Left lung (tissue), 10 donors: ENCODE data around the gene PNPLA7. TPM values are rescaled to one million over a fixed set of nuclear protein-coding genes. Genes with fewer than 3 reads are reported as not detected.
"Not testable (repeated sequence)": the region's sequence is repeated elsewhere in the genome, so short reads cannot be mapped to it uniquely, and the experiment has no call there.

Source experiments
- ATAC-seq: fragments of 200-7000 bp; cut with Tn5 transposase; one replicate; pipeline ENCODE4 v1.9.1; 2020; ENCODE audit warnings: moderate library complexity
- DNase-seq, 4 donors: peaks; one replicate each; pipeline ENCODE4 v3.0.0-alpha.2; 2013 to 2020
- H3K27ac ChIP-seq, 2 donors: fragments of 200-600 bp; sonication (generic) in 1 of 2; one replicate each; pipeline versions ENCODE4 v1.5.0 to v1.8.0; 2020 to 2021
- H3K27me3 ChIP-seq, 2 donors: fragments of 200-600 bp; sonication (generic) in 1 of 2; one replicate each; pipeline versions ENCODE4 v1.5.0 to v1.8.0; 2020 to 2021
- H3K36me3 ChIP-seq, 2 donors: fragments of 200-600 bp; sonication (generic) in 1 of 2; one replicate each; pipeline versions ENCODE4 v1.5.0 to v1.8.0; 2020 to 2021
- H3K4me1 ChIP-seq, 2 donors: fragments of 200-600 bp; one replicate each; pipeline ENCODE4 v1.8.0; 2021
- H3K4me3 ChIP-seq, 2 donors: fragments of 200-600 bp; sonication (generic) in 1 of 2; one replicate each; pipeline versions ENCODE4 v1.5.0 to v1.8.0; 2020 to 2021; ENCODE audit warnings: mild to moderate bottlenecking in 1 of 2
- H3K9me3 ChIP-seq, 2 donors: fragments of 200-600 bp; sonication (generic) in 1 of 2; one replicate each; pipeline versions ENCODE4 v1.5.0 to v1.8.0; 2020 to 2021
- CTCF ChIP-seq, 2 donors: fragments of 200-600 bp; sonication (generic) in 1 of 2; IDR thresholded peaks; one replicate each; pipeline versions ENCODE4 v1.5.0 to v1.8.0; 2021; ENCODE audit warnings: antibody characterized with exemption in 2 of 2
- intact Hi-C, 2 donors: fragments of 100-400 bp; cut with DNase I; formaldehyde crosslinking; loops; one replicate each; pipeline versions ENCODE4 v1.11.2 to v1.14.2; 2022
- polyA plus RNA-seq, 6 donors: library from polyadenylated mRNA; unstranded; fragments of 120-200 nt; gene quantifications; one replicate each; pipeline ENCODE4 v1.2.1, GENCODE V29; 2013; ENCODE audit not compliant: insufficient read length in 6 of 6
- total RNA-seq, 2 donors: library from RNA; stranded (reverse); fragmentation: NEBNext Ultra II Directional; extraction: Animal tissue kit (Norgen Biotek cat#: 25700); gene quantifications; one replicate each; pipeline ENCODE4 v1.2.1, GENCODE V29; 2021
- donor health status: DM: no; HTN: yes; CAD: no.
- donor health status: DM: no; HTN: no; CAD: no.

PNPLA7 gene
- total and polyA plus RNA-seq, 8 donors, result 2.9 to 8.9 (median 4.9) TPM

GRCh38 chr9:137540536-137540935, 9.7 kb downstream of the PNPLA7 start:
- H3K27me3 ChIP-seq, result no peaks in the 10 kb centered on the region
- H3K27ac ChIP-seq, result no peak overlapping the region
- ATAC-seq (no peak), DNase-seq (no peak)
- TF ChIP-seq CTCF (IDR thresholded peaks at IDR 0.05), result no peak
- H3K36me3 ChIP-seq, result peaks cover 0 to 6% of the 10 kb centered on the region in 2 donors
- no peaks in the 10 kb centered on the region for H3K9me3 ChIP-seq
- H3K4me1 ChIP-seq, result no peaks in the 10 kb centered on the region
- H3K4me3 ChIP-seq, result no peak overlapping the region
- intact Hi-C loops, result no loop called here

- no peaks in the 10 kb centered on the region for H3K27me3 ChIP-seq
- DNase-seq, result no peak
- no peak overlapping the region for H3K27ac ChIP-seq
- no peak for ATAC-seq
- intact Hi-C loops, result no loop called here
- no peak overlapping the region for H3K4me3 ChIP-seq
- no peaks in the 10 kb centered on the region for H3K9me3 ChIP-seq
- H3K4me1 ChIP-seq, result peaks cover 3 to 9% of the 10 kb centered on the region in 2 donors
- H3K36me3 ChIP-seq, result peaks cover 0 to 6% of the 10 kb centered on the region in 2 donors
- TF ChIP-seq CTCF (IDR thresholded peaks at IDR 0.05), result no peak
Measured at GRCh38 chr9:137538058-137538457, 12.1 kb downstream of the PNPLA7 start.

- intact Hi-C loops, result not testable (repeated sequence)
Measured at GRCh38 chr9:137536594-137537131, 13.5 kb downstream of the PNPLA7 start.

GRCh38 chr9:137535120-137535428, 15.1 kb downstream of the PNPLA7 start:
- intact Hi-C loops, result no loop called here
- Histone ChIP-seq H3K4me1 (peaks cover 3 to 9% of the 10 kb centered on the region in 2 donors), H3K4me3 (no peak overlapping the region), H3K9me3 (no peaks in the 10 kb centered on the region), H3K27me3 (no peaks in the 10 kb centered on the region), H3K36me3 (no peaks in the 10 kb centered on the region), H3K27ac (no peak overlapping the region)
- no peak for TF ChIP-seq CTCF (IDR thresholded peaks at IDR 0.05)
- ATAC-seq (no peak), DNase-seq (no peak)

More at GRCh38 chr9:137536594-137537131, 13.5 kb downstream of the PNPLA7 start:
- H3K4me1 ChIP-seq, ATAC-seq, H3K36me3 ChIP-seq, DNase-seq, H3K9me3 ChIP-seq, H3K4me3 ChIP-seq, H3K27ac ChIP-seq, H3K27me3 ChIP-seq: not testable (repeated sequence)

DNA sequence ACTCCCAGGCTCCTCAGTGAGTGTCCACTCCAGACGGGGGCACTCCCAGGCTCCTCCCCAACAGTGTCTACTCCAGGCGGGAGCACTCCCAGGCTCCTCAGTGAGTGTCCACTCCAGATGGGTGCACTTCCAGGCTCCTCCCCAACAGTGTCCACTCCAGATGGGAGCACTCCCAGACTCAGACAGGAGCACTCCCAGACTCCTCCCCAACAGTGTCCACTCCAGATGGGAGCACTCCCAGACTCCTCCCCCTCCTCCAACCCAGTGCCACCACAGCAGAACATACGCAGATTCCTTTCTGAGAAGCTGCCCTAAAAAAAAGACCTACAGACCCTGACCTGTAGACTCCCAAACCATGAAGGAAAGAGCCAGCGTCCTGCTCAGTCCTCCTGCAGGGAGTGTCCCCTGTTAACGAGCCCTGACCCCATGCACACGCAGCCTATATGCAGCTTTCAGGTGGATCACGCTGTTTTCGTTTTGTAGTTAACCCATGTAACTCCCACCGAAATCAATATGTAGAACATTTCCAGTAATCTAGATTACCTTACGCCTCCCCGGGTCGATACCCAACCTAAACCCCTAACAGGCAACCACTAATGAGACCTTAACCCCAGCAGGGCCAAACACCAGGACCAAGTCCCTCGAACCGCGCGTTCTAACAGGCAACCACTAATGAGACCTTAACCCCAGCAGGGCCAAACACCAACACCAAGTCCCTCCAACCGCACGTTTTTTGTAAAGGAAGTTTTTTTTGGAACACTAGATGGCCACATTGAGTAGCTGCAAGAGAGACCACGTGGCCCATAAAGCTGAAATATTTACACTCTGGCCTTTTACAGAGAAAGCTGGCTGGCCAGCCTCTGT, 15.7 kb downstream of the PNPLA7 start:
- peak; percentile 35 to 66 for TF ChIP-seq CTCF (IDR thresholded peaks at IDR 0.05)
- H3K4me3 ChIP-seq, result no peak overlapping the region
- H3K9me3 ChIP-seq, result no peaks in the 10 kb centered on the region
- no peaks in the 10 kb centered on the region for H3K27me3 ChIP-seq
- intact Hi-C loops, result no loop called here
- no peak overlapping the region for H3K27ac ChIP-seq
- H3K36me3 ChIP-seq, result no peaks in the 10 kb centered on the region
- ATAC-seq (peak; percentile 99), DNase-seq (peak in 2 of 4 donors; percentile 36 to 73)
- peaks cover 3 to 9% of the 10 kb centered on the region in 2 donors for H3K4me1 ChIP-seq

DNA sequence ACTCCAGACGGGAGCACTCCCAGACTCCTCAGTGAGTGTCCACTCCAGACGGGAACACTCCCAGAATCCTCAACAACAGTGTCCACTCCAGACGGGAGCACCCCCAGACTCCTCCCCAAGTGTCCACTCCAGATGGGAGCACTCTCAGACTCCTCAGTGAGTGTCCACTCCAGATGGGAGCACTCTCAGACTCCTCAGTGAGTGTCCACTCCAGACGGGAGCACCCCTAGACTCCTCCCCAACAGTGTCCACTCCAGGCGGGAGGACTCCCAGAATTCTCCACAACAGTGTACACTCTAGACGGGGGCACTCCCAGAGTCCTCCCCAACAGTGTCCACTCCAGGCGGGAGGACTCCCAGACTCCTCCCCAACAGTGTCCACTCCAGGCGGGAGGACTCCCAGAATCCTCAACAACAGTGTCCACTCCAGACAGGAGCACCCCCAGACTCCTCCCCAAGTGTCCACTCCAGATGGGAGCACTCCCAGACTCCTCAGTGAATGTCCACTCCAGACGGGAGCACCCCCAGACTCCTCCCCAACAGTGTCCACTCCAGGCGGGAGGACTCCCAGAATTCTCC, 17.2 kb downstream of the PNPLA7 start:
- H3K4me1 ChIP-seq, H3K9me3 ChIP-seq, intact Hi-C loops, H3K36me3 ChIP-seq, DNase-seq, H3K4me3 ChIP-seq, ATAC-seq, H3K27ac ChIP-seq, H3K27me3 ChIP-seq: not testable (repeated sequence)
